Measurements from ENCODE around the gene SLC13A5. TPM values are rescaled to one million over a fixed set of nuclear protein-coding genes. Genes with fewer than 3 reads are reported as not detected.
A peak's percentile ranks its signal among the peaks of the same experiment; 100 is the strongest.

Gene SLC13A5
- total and polyA plus RNA-seq, 4 donors: 88.4 to 399 (median 244) TPM

- Histone ChIP-seq H3K9me3 (ENCODE audit: control insufficient read depth in 4 of 4, low read length in 3 of 4) (no peaks in the 10 kb centered on the region), H3K9ac (ENCODE audit: low read depth in 1 of 2, low read length in 2 of 2) (no peak overlapping the region), H3K4me3 (ENCODE audit: low read depth in 1 of 3, low read length in 3 of 3) (no peak overlapping the region), H3K27ac (ENCODE audit: low read depth in 1 of 2, low read length in 2 of 2) (no peak overlapping the region), H3K4me1 (ENCODE audit: control insufficient read depth in 4 of 4, insufficient read depth in 4 of 4, low read length in 3 of 4) (peaks cover 3 to 37% (median 29%) of the 10 kb centered on the region in 4 donors), H3K27me3 (ENCODE audit: control insufficient read depth in 4 of 4, insufficient read depth in 4 of 4, low read length in 3 of 4) (no peaks in the 10 kb centered on the region), H3K36me3 (ENCODE audit: control insufficient read depth in 4 of 4, insufficient read depth in 3 of 4, low read depth in 1 of 4, low read length in 3 of 4) (peaks cover 3 to 18% (median 11%) of the 10 kb centered on the region in 4 donors)
- no peak for TF ChIP-seq YY1 (IDR thresholded peaks at IDR 0.05)
- peak; percentile 54 to 64 for TF ChIP-seq RAD21 (IDR thresholded peaks at IDR 0.05)
- TF ChIP-seq SP1 (IDR thresholded peaks at IDR 0.05): no peak
- DNase-seq (ENCODE audit: low spot score): no peak
Observed at GRCh38 chr17:6648181-6648580, 65.0 kb downstream of the SLC13A5 start.

GRCh38 chr17:6643451-6644125 lies 69.6 kb downstream of the SLC13A5 start:
- Histone ChIP-seq H3K27me3 (ENCODE audit: control insufficient read depth in 4 of 4, insufficient read depth in 4 of 4, low read length in 3 of 4) (no peaks in the 10 kb centered on the region), H3K27ac (ENCODE audit: low read depth in 1 of 2, low read length in 2 of 2) (no peak overlapping the region), H3K9ac (ENCODE audit: low read depth in 1 of 2, low read length in 2 of 2) (no peak overlapping the region), H3K4me3 (ENCODE audit: low read depth in 1 of 3, low read length in 3 of 3) (no peak overlapping the region), H3K4me1 (ENCODE audit: control insufficient read depth in 4 of 4, insufficient read depth in 4 of 4, low read length in 3 of 4) (peaks cover 4 to 41% (median 28%) of the 10 kb centered on the region in 4 donors), H3K9me3 (ENCODE audit: control insufficient read depth in 4 of 4, low read length in 3 of 4) (no peaks in the 10 kb centered on the region), H3K36me3 (ENCODE audit: control insufficient read depth in 4 of 4, insufficient read depth in 3 of 4, low read depth in 1 of 4, low read length in 3 of 4) (peaks cover 2 to 19% (median 11%) of the 10 kb centered on the region in 4 donors)
- no peak for TF ChIP-seq NR2F2 (IDR thresholded peaks at IDR 0.05)
- no peak for TF ChIP-seq YY1 (IDR thresholded peaks at IDR 0.05)
- no peak for TF ChIP-seq HNF4A (conservative IDR thresholded peaks at IDR 0.05)
- no peak for TF ChIP-seq RXRA (IDR thresholded peaks at IDR 0.05)
- no peak for TF ChIP-seq SP1 (IDR thresholded peaks at IDR 0.05)
- TF ChIP-seq ATF3 (IDR thresholded peaks at IDR 0.05): no peak
- TF ChIP-seq FOXA1 (IDR thresholded peaks at IDR 0.05): no peak
- TF ChIP-seq RAD21 (IDR thresholded peaks at IDR 0.05): no peak
- no peak for TF ChIP-seq HNF4G (IDR thresholded peaks at IDR 0.05)
- TF ChIP-seq ZBTB33 (IDR thresholded peaks at IDR 0.05): no peak
- TF ChIP-seq MAX (IDR thresholded peaks at IDR 0.05): no peak
- TF ChIP-seq CTCF (IDR thresholded peaks at IDR 0.05; ENCODE audit: low read depth, low read length, missing input control): no peak
- no peak for TF ChIP-seq FOXA2 (IDR thresholded peaks at IDR 0.05)
- no peak for TF ChIP-seq REST (IDR thresholded peaks at IDR 0.05)
- TF ChIP-seq JUND (IDR thresholded peaks at IDR 0.05): no peak
- TF ChIP-seq TAF1 (conservative IDR thresholded peaks at IDR 0.05): no peak
- TF ChIP-seq EGR1 (IDR thresholded peaks at IDR 0.05; ENCODE audit: low read depth in 2 of 2): no peak
- no peak for TF ChIP-seq GABPA (IDR thresholded peaks at IDR 0.05 in 1 of 2, conservative IDR thresholded peaks at IDR 0.05 in 1 of 2)
- WGBS: 92% methylated on average over 5 of the region's 5 CpGs
- no peak for DNase-seq (ENCODE audit: low spot score)

Measured in liver (tissue), 9 donors.